HFF-Myc (cell line): Measurements from ENCODE around the gene CAAP1.
"Not testable (repeated sequence)": the region's sequence is repeated elsewhere in the genome, so short reads cannot be mapped to it uniquely, and the experiment has no call there.

Experiments used
- DNase-seq: peaks from one replicate; pipeline ENCODE4 v3.0.0-alpha.2; 2011; ENCODE audit warnings: low read depth; ENCODE audit errors: extremely low read depth
- H3K4me3 ChIP-seq: replicated peaks from 2 replicates; pipeline ENCODE4 v1.5.1; 2011; ENCODE audit warnings: low read depth, mild to moderate bottlenecking, control low read depth, low read length
- CTCF ChIP-seq: IDR thresholded peaks from 2 replicates; pipeline ENCODE4 v1.5.1; 2012; ENCODE audit warnings: mild to moderate bottlenecking, low read depth, low read length, control low read depth; ENCODE audit errors: missing control alignments

Gene CAAP1

GRCh38 chr9:26850995-26851394, 41.6 kb downstream of the CAAP1 start:
- TF ChIP-seq CTCF = no peak
- no peak for DNase-seq
- no peak overlapping the region for H3K4me3 ChIP-seq

- peak; percentile 47 for DNase-seq
- no peak overlapping the region for H3K4me3 ChIP-seq
- no peak for TF ChIP-seq CTCF
These were observed 58.8 kb downstream of the CAAP1 start for GRCh38 chr9:26833792-26834191.

GRCh38 chr9:26828391-26828955, 64.1 kb downstream of the CAAP1 start:
- not testable (repeated sequence) for H3K4me3 ChIP-seq, DNase-seq

- TF ChIP-seq CTCF = no peak
These were observed 77.8 kb downstream of the CAAP1 start for GRCh38 chr9:26814799-26815198.

GRCh38 chr9:26813247-26813646, 79.4 kb downstream of the CAAP1 start:
- no peak for DNase-seq
- TF ChIP-seq CTCF = no peak
- no peak overlapping the region for H3K4me3 ChIP-seq

More at GRCh38 chr9:26814799-26815198, 77.8 kb downstream of the CAAP1 start:
- H3K4me3 ChIP-seq = no peak overlapping the region
- no peak for DNase-seq

- TF ChIP-seq CTCF = no peak
- H3K4me3 ChIP-seq = no peak overlapping the region
- no peak for DNase-seq
These were observed 80.4 kb downstream of the CAAP1 start for GRCh38 chr9:26812217-26812616.

GRCh38 chr9:26811106-26811505, 81.5 kb downstream of the CAAP1 start:
- no peak for DNase-seq
- TF ChIP-seq CTCF = no peak
- H3K4me3 ChIP-seq = no peak overlapping the region
